Astrocyte of the spinal cord (primary cell): ENCODE results near the gene NDST1.

Experiments used
- DNase-seq: peaks from one replicate; pipeline ENCODE4 v3.0.0; 2011; ENCODE audit warnings: low read depth, low spot score
- H3K4me3 ChIP-seq: 2 replicates; pipeline ENCODE4 v1.5.1; 2011; ENCODE audit warnings: low read depth, mild to moderate bottlenecking, low read length, moderate library complexity
- CTCF ChIP-seq: IDR thresholded peaks from 2 replicates; pipeline ENCODE4 v1.5.1; 2012; ENCODE audit warnings: low read depth, mild to moderate bottlenecking, low read length, inconsistent platforms
- in situ Hi-C: cut with HindIII; loops from 2 replicates; pipeline ENCODE4 v1.10.0; 2017; ENCODE audit warnings: low sequenced_read_pairs

The NDST1 gene

DNA sequence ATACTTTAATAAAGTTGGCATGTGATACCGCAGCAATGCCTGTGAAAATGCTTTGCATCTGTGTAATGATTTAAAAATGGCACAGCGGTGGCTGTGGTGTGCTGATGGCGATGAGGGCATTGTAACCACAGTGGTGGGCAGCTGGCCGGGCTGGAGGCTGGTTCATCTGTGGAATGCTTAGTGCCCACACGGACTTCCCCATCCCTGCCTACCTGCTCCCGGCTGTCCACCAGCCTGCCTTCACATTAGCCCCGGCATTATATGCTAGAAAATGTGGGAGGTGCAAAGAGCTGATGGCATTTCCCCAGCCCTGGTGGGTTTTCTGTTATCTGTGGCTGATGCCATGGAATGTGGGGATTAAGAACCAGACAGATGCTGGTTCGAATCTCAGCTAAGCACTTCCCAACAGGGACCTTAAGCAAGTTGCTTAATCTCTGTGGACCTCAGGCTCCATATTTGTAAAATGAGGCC is 2.9 kb upstream of the NDST1 start:
- in situ Hi-C loops = no loop called here
- TF ChIP-seq CTCF = no peak
- DNase-seq = no peak
- H3K4me3 ChIP-seq = no peak overlapping the region

DNA sequence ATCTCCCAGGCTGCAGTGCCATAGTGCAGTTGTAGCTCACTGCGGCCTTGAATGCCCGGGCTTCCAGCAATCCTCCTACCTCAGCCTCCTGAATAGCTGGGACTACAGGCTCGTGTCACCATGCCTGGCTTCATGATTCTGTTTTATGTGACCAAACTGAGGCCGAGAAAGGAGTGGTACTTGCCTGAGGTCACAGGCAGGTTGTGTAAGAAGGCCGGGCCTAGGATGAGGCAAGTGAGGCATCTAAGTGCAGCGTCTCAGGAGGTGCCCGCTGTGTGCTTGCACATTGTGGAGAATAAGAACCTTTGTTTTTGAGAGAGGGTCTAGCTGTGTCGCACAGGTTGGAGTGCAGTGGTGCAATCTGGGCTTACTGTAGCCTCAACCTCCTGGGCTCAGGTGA is 2.1 kb upstream of the NDST1 start:
- TF ChIP-seq CTCF = no peak
- in situ Hi-C loops = no loop called here
- H3K4me3 ChIP-seq = no peak overlapping the region
- no peak for DNase-seq

GRCh38 chr5:150506571-150507473 is 1.1 kb upstream of the NDST1 start:
- H3K4me3 ChIP-seq = no peak overlapping the region
- TF ChIP-seq CTCF = no peak
- in situ Hi-C loops = no loop called here
- DNase-seq = no peak

GRCh38 chr5:150508277-150508640 is 328 bp downstream of the NDST1 start:
- in situ Hi-C loops = no loop called here
- no peak for TF ChIP-seq CTCF
- H3K4me3 ChIP-seq = no peak overlapping the region
- no peak for DNase-seq

- in situ Hi-C loops = no loop called here
- no peak for TF ChIP-seq CTCF
Measured at GRCh38 chr5:150508828-150509227, 897 bp downstream of the NDST1 start.

GRCh38 chr5:150509992-150510391 is 2.1 kb downstream of the NDST1 start:
- in situ Hi-C loops = no loop called here
- DNase-seq = no peak
- TF ChIP-seq CTCF = no peak
- no peak overlapping the region for H3K4me3 ChIP-seq

More at GRCh38 chr5:150508828-150509227, 897 bp downstream of the NDST1 start:
- H3K4me3 ChIP-seq = no peak overlapping the region
- DNase-seq = no peak
